Memory B cell (primary cell): ENCODE data around the gene ZC3H12C.
"Not testable (repeated sequence)": the region's sequence is repeated elsewhere in the genome, so short reads cannot be mapped to it uniquely, and the experiment has no call there.

Experiments used
- ATAC-seq: fragments of 150-1000 bp; cut with Tn5 transposase; 2 replicates; pipeline ENCODE4 v1.10.0; 2021; ENCODE audit warnings: low read depth, mild to moderate bottlenecking, moderate library complexity
- DNase-seq, 2 donors: peaks; one replicate each; pipeline ENCODE4 v3.0.0; 2022; ENCODE audit warnings: low spot score in 2 of 2
- H3K27ac Mint-ChIP-seq: one replicate; pipeline ENCODE4 v1.8.0; 2022; ENCODE audit warnings: mild to moderate bottlenecking, moderate library complexity, mixed read lengths
- H3K27me3 Mint-ChIP-seq: one replicate; pipeline ENCODE4 v1.8.0; 2022; ENCODE audit warnings: mixed read lengths
- H3K36me3 Mint-ChIP-seq: one replicate; pipeline ENCODE4 v1.8.0; 2022; ENCODE audit warnings: mild to moderate bottlenecking, mixed read lengths
- H3K4me1 Mint-ChIP-seq: one replicate; pipeline ENCODE4 v1.8.0; 2022; ENCODE audit warnings: mixed read lengths
- H3K4me3 Mint-ChIP-seq: one replicate; pipeline ENCODE4 v1.8.0; 2022; ENCODE audit warnings: mild to moderate bottlenecking, moderate library complexity, mixed read lengths
- H3K9me3 Mint-ChIP-seq: one replicate; pipeline ENCODE4 v1.8.0; 2022; ENCODE audit warnings: mixed read lengths

The ZC3H12C gene

GRCh38 chr11:110200241-110200640, 107.0 kb downstream of the ZC3H12C start:
- Mint-ChIP-seq H3K27ac (no peak overlapping the region), H3K9me3 (no peaks in the 10 kb centered on the region), H3K27me3 (peaks cover 6% of the 10 kb centered on the region), H3K36me3 (no peaks in the 10 kb centered on the region), H3K4me1 (peaks cover 3% of the 10 kb centered on the region), H3K4me3 (no peak overlapping the region)
- ATAC-seq (no peak), DNase-seq (no peak)

GRCh38 chr11:110200836-110201235, 107.6 kb downstream of the ZC3H12C start:
- peaks cover 4% of the 10 kb centered on the region for H3K27me3 Mint-ChIP-seq
- DNase-seq: no peak
- peaks cover 3% of the 10 kb centered on the region for H3K4me1 Mint-ChIP-seq
- no peak overlapping the region for H3K27ac Mint-ChIP-seq
- H3K9me3 Mint-ChIP-seq: no peaks in the 10 kb centered on the region
- H3K4me3 Mint-ChIP-seq: no peak overlapping the region
- no peak for ATAC-seq
- H3K36me3 Mint-ChIP-seq: no peaks in the 10 kb centered on the region

- peaks cover 2% of the 10 kb centered on the region for H3K36me3 Mint-ChIP-seq
- ATAC-seq: no peak
Measured at GRCh38 chr11:110207123-110207522, 113.9 kb downstream of the ZC3H12C start.

GRCh38 chr11:110208678-110209312, 115.6 kb downstream of the ZC3H12C start:
- DNase-seq, H3K27me3 Mint-ChIP-seq, H3K36me3 Mint-ChIP-seq, H3K9me3 Mint-ChIP-seq, H3K4me1 Mint-ChIP-seq, H3K27ac Mint-ChIP-seq: not testable (repeated sequence)
- ATAC-seq: peak; percentile 26
- H3K4me3 Mint-ChIP-seq: peak overlapping the region; percentile 81

More at GRCh38 chr11:110207123-110207522, 113.9 kb downstream of the ZC3H12C start:
- H3K27me3 Mint-ChIP-seq: peaks cover 6% of the 10 kb centered on the region
- no peak overlapping the region for H3K4me3 Mint-ChIP-seq
- no peaks in the 10 kb centered on the region for H3K4me1 Mint-ChIP-seq
- DNase-seq: no peak
- no peak overlapping the region for H3K27ac Mint-ChIP-seq
- H3K9me3 Mint-ChIP-seq: no peaks in the 10 kb centered on the region

GRCh38 chr11:110209313-110209694, 116.1 kb downstream of the ZC3H12C start:
- not testable (repeated sequence) for H3K36me3 Mint-ChIP-seq, H3K27ac Mint-ChIP-seq, DNase-seq, H3K27me3 Mint-ChIP-seq, H3K9me3 Mint-ChIP-seq, H3K4me1 Mint-ChIP-seq, ATAC-seq
- H3K4me3 Mint-ChIP-seq: peak overlapping the region; percentile 81

- peaks cover 5% of the 10 kb centered on the region for H3K36me3 Mint-ChIP-seq
- H3K4me3 Mint-ChIP-seq: no peak overlapping the region
- no peak for ATAC-seq
- no peaks in the 10 kb centered on the region for H3K27me3 Mint-ChIP-seq
- DNase-seq: no peak
- H3K9me3 Mint-ChIP-seq: no peaks in the 10 kb centered on the region
- no peak overlapping the region for H3K27ac Mint-ChIP-seq
- H3K4me1 Mint-ChIP-seq: no peaks in the 10 kb centered on the region
Measured at GRCh38 chr11:110217223-110217877, 124.2 kb downstream of the ZC3H12C start.

- Mint-ChIP-seq H3K36me3 (peaks cover 5% of the 10 kb centered on the region), H3K27me3 (no peaks in the 10 kb centered on the region), H3K4me1 (no peaks in the 10 kb centered on the region), H3K4me3 (no peak overlapping the region), H3K27ac (no peak overlapping the region), H3K9me3 (no peaks in the 10 kb centered on the region)
- no peak for DNase-seq
- ATAC-seq: no peak
Measured at GRCh38 chr11:110217936-110218335, 124.7 kb downstream of the ZC3H12C start.

GRCh38 chr11:110219006-110219785, 126.0 kb downstream of the ZC3H12C start:
- Mint-ChIP-seq H3K27ac (no peak overlapping the region), H3K36me3 (peaks cover 5% of the 10 kb centered on the region), H3K4me3 (no peak overlapping the region), H3K4me1 (no peaks in the 10 kb centered on the region), H3K27me3 (no peaks in the 10 kb centered on the region), H3K9me3 (no peaks in the 10 kb centered on the region)
- DNase-seq: no peak
- no peak for ATAC-seq
